GM21619 (cell line): ENCODE data around the gene KIF17.
"Not testable (repeated sequence)": the region's sequence is repeated elsewhere in the genome, so short reads cannot be mapped to it uniquely, and the experiment has no call there.

Source experiments
- ATAC-seq: cut with Tn5 transposase; IDR thresholded peaks from one replicate; pipeline ENCODE4 v1.9.1; 2021; ENCODE audit not compliant: unreplicated experiment

Gene KIF17

DNA sequence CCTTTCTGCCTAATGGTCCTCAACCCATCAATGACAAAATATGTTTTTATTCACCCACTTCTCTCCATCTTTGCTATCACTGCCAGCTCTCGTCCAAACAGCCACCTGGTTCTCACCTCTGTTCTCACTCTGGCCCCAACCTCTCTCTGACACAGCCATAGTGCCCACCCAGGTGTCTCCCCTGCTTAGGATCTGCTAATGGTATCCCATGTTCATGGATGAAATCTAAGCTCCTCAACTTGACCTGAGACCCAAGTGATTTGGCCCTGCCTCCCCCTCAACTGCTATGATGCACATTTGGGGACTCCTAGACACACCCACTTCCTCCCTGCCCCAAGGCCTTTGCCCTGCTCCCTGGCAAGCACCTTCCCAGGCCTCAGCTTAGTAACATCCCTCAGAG lies 25.9 kb downstream of the KIF17 start:
- ATAC-seq: no peak

DNA sequence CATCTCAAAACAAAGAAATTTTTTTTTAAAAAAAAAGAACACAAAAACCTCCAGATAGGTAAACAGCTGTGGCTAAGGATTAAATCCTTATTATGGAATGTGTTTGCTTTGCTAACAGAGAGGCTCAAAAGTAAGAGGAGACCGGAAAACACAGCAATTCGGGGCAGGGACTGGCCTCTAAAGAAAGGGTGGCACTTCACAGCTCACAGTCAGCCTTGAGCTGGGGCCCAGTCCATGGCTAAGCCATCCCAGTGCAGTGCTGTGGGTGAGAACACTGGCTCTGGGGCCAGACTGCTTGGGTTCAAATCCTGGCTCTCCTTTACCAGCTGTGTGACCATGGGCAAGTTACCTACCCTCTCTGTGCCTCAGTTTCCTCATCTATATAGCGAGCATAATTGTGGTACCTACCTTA lies 28.2 kb downstream of the KIF17 start:
- ATAC-seq: no peak

DNA sequence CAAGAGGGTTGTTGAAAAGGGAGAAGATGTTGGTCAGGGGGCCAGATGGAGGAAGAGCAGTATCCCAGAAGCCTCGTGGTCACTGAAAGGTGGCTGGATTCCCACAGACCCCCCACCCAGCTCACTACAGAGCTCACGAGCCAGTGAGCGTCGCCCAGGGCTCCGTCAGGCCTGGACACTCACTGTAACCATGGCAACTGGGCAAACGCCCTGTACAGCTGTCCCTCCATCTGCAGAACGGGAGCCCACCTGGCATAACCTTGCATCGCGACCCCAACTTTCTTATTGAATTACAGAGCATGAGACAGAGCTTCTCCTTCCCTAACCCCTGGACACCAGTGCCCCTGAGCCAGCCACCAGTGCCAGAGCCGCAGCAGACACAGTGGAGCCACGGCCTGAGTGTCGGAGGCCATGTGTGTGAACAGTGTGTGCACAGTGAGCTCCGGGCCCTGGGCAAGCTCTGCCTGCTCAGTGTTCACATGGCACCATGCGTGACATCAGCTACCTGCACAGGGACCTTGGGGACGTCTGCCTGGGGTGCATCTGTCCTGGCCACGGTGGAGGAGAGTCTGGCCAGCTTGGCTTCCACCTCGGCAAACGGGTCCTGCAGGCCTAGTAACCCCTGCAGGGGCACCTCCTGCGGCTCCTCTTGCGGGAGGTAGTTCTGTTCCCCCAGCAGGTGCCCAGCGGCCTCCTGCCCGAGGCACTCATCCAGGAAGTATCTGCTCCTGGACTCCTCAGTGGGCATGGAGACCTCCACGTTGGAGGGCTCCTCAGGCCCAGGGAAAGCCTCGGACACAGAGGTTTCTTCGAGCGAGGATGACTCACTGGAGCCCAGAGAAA lies 30.7 kb downstream of the KIF17 start:
- ATAC-seq: no peak

DNA sequence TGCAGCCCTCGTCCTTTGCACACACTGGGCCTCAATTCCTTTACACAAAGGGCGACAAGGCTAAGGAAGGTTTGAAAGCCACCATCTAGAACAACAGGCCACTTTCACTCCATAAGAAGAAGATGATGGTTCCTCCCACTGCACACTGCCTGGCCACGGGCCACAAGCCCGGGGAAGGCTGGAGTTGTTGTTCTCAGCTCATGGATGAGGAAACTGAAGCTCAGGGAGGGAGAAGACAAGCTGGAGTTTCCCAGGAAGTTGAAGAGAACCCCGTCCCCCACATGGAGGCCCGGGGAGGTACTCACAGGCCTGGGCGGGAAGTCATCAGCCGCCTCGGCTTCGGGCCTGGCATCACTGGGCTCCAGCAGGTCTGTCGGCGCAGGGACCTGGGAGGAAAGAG lies 32.1 kb downstream of the KIF17 start:
- ATAC-seq: no peak

DNA sequence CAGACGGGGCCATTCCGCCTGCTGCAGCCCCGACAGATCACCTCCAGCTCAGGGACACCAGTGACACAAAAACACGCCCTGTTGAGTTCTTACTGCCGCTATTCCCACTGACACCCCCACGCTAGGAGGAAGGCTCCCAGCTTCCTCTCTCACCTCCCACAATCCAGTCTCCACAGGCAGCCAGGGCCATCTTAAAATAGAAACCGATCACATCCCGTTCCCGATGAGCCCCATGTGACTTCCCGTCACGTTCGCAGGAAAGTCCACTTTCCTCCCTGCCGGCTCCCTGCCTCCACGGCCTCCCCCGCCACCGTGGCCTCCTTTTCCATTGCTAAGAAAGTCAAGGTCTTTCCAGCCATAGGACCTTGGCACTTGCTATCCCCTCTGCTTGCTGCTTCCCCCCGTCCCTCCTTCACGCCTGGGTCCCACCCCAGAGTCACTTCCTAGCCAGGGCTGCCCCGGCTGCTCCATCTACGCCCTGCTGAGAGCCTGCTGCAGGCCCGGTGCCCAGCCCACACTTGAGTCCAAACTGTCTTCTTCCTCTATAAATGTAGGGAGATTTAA lies 32.6 kb downstream of the KIF17 start:
- ATAC-seq: no peak

DNA sequence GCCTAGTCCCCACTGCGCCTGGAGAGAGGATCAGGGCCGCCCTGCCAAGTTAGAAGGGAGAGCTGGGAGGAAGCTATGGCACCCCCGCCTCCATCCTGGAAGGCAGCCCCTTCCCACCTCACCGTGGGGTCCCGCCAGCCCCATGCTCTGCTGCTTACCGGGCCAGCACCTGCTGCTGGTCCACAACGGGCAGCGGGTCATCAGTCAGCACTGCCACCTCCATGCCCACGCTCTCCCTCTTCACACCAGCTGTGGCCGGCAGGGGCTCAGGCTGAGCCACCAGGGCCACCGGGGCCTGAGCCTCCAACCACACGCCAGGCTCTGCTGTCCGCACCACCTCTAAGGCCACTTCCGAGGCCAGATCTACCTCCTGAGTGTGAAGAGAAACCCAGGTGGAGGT lies 33.2 kb downstream of the KIF17 start:
- ATAC-seq: no peak

DNA sequence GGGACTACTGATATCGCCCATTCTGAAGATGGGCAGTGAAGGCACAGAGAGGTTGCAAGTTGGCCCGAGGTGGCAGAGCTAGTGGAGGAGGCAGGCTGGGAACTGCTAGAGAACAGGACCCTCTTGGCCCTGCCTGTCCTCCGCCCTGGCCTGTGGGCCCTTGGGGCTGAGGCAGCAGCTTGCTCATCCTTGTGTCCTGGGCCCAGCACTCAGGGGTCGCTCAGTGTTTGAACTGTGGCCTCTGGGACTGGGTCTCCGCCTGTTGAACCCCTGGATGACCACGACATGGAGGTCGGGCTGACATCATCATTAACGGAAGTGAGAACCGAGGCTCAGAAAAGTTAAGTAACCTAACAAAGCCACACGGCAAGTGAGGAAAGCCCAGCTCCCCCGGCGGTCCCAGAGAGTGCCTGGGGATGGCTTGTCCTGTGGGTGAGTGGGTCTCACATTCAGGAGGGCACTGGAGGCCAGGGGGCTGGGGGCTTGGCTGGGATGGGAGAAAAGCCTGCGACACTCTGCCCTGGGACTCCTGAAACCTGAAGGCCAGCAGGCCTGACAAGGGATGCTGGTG lies 33.7 kb downstream of the KIF17 start:
- no peak for ATAC-seq

DNA sequence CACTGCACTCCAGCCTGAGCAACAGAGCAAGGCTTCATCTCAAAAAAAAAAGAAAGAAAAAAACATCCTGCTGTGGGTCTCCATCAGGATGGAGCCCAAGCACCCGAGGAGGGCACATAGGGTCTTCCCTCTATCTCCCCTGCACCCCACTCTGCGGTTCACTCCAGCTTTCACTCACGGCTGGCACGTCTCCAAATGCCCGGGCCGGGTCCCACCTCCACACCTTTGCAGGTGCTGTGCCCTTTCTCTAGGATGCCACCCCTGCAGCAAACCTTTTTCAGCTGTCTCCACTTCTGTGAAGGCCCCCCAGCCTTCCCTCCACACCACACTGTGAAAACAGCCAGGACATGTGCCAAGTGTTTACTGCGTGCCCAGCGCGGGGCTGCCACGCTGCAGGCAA lies 34.2 kb downstream of the KIF17 start:
- ATAC-seq: no peak

DNA sequence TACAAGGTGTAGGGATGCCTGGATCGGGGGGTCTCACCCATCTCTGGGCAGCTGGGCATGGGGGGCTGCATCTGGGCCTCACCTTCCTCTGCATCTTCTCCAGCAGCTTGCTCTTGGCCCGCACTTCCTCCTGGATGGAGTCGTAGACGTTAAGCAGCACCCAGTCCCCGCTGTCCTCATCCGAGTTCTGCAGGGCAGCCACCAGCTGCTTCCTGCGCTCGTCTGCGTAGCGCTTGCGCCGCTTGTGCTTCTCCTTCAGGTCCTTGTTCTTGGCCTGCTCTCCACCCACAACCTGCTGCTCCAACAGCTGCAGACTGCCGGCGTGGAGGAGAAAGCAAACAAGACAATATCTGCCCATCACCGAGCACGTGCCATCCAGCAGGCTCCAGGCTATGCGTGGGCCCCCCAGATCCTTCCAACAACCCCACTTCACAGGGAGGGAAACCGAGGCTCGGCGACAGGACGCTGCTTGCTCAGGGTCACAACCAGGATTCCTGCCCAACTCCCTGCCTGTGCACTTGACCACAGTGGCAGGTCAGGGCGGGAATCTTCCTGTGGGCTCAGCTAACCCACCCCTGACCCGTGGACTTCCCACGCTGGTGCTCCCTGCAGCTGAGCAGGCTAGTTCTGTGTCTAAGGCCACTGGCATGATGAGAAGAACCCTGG lies 35.1 kb downstream of the KIF17 start:
- no peak for ATAC-seq

DNA sequence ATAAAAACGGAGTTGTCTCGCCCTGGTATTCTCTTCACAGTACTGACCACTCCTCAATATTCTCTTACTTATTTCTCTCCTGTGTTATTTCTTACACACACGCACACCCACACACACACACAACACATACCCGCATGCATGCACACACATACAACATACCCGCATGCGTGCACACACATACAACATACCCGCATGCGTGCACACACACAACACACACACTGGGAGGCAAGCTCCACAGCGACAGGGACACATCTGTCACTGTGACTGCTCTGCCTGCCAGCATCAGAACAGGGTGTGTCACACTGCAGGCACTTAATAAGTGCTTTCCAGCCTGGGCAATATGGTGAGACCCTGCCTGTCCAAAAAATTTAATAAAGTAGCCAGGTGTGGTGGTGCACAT lies 35.8 kb downstream of the KIF17 start:
- ATAC-seq: no peak

DNA sequence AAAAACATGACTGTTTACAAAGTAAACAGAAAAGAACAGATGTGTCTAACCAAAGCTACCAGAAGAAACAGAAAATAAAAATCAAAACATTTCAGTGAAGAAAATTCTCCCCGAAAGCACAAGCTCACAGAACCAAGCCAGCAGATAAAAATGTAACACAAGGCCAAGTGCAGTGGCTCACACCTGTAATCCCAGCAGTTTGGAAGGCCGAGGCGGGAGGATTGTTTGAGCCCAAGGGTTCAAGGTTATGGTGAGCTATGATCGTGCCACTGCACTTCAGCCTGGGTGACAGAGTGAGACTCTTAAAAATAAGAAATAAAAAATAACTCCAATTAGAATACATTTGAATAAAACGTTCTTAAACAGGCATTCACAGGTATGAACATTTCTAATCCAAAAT lies 37.5 kb downstream of the KIF17 start:
- ATAC-seq: no peak

DNA sequence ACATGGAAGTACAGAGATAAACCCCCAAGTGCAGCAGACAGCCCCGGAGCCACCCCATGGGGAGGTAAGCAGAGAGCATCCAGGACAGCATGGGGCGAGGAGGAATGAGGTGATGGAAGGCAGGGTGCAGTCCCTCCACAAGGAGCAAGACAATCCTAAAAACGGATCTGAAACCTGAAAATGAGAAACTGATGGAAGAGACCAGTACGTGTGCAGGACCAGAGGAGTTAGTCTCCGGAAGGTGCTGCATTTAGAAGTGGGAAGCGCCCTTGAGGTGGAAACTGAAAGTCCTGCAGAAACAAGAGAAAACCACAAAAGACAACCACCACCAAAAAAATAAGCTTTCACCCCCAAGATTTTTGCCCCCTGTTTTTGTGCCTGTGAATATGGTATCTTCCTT lies 39.2 kb downstream of the KIF17 start:
- no peak for ATAC-seq

DNA sequence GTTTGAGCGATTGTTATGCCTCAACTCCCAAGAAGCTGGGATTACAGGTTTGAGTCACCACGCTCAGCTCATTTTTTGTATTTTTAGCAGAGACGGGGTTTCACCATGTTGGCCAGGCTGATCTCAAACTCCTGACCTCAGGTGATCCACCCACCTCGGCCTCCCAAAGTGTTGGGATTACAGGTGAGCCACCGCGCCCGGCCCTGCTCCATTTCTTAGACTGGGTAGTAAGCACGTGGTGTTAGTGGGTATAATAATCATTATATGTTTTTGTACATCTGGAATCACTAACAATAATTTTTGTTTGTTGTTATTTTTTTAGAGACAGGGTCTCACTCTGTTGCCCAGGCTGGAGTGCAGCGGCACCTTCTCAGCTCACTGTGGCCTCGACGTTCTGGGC lies 44.2 kb downstream of the KIF17 start:
- not testable (repeated sequence) for ATAC-seq

DNA sequence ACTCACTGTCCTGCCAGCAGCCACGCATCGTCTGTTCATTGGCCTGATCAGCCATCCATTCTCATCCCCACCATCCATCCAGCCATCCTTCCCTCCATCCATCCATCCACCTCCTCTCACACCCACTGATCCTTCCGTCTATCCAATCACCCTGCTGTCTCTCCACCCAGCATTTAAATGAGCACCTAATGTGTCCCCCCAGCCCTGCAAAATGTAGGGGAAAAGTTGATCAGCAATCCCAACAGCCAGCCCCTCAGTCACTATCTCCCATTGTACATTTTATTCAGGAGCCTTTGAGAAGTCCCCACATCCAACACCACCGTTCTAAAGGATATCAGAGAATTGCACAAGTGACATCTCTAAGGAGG lies 45.6 kb downstream of the KIF17 start:
- no peak for ATAC-seq

DNA sequence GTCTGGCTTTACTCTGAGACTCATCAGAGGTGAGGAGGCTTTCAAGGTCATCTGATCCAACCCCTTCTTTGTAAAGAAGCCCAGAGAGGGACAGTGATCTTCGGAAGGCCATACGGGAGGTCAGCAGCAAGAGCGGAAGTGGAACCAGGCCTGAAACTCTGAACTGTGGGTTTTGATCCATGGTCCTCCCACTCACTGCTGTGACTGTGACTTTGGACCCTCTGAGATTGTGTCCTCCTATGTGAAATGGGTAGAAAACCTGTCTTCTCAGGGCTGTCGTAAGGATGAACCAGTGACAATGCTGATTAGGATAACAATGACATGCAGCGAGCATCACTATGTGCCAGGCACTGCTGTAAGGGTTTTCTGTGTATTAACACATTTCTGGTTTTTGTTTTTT lies 46.9 kb downstream of the KIF17 start:
- no peak for ATAC-seq

DNA sequence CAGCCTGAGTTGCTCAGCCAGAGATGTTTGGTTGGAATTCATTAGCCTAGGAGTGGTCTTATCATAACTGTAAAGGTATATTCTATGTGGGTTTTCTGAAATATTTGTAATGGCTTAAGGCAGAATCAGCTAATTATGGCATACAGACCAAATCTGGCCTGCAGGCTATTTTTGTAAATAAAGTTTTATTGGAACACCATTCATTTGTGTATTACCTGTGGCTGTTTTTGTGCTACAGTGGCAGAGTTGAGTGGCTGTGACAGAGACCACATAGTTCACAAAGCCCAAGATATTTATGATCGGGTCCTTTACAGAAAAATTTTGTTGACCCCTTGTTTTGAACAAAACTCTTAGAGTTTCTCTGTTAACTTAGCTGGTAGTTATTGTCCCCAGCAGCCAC lies 49.2 kb downstream of the KIF17 start:
- ATAC-seq: no peak

DNA sequence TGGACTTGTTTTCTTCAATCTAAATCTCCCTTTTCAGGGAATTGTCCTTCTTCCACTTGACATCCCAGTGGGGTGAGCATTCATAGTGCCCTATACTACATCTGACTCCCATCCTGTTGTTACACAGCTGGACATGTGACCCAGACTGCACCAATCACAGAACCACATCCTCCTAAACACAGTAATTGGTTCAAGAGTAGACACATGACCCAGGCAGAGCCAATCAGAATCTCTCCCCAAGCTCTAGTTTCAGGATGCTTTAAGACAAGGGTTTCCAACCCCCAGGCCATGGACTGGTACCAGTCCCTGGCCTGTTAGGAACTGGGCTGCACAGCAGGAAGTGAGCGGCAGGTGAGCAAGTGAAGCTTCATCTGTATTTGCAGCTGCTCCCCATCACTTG lies 51.0 kb downstream of the KIF17 start:
- ATAC-seq: no peak

DNA sequence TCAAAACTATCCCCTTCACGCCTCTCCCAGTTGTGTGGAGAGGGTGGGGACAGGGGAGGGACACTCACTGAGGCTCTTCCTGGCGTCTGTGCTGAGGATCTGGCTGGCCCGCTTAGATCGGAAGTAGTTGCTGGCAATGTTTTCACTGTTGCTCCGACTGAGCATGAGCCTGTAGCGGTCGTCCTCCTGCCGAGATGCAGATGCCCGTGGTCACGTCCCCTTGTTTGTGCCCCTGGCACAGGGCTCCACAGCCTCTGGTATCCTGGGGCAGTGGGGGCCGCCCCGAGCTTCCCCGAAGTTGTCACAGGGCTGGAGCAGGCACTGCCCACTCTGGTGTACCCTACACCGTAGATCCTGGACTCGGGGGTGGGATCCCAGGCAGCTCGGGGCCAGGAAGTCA lies 51.7 kb downstream of the KIF17 start:
- no peak for ATAC-seq

DNA sequence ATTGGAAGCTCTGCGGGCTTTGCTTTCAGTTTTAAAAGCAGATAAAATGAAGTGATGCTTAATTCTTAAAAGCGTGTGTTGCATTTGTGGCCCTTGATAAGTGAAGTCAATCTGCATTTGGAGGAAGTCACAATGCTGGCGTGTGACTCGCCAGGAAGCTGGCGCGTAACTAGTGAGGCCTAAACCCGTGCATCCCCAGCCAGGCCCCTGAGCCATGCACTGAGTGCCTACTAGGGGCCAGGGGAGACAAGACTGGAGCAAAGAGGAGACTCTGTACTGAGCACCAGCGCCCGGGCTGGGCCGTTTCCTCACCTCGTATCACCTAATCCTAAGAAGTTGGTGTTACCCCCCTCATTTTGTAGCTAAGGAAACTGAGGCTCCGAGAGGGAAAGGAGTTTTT lies 52.1 kb downstream of the KIF17 start:
- no peak for ATAC-seq

DNA sequence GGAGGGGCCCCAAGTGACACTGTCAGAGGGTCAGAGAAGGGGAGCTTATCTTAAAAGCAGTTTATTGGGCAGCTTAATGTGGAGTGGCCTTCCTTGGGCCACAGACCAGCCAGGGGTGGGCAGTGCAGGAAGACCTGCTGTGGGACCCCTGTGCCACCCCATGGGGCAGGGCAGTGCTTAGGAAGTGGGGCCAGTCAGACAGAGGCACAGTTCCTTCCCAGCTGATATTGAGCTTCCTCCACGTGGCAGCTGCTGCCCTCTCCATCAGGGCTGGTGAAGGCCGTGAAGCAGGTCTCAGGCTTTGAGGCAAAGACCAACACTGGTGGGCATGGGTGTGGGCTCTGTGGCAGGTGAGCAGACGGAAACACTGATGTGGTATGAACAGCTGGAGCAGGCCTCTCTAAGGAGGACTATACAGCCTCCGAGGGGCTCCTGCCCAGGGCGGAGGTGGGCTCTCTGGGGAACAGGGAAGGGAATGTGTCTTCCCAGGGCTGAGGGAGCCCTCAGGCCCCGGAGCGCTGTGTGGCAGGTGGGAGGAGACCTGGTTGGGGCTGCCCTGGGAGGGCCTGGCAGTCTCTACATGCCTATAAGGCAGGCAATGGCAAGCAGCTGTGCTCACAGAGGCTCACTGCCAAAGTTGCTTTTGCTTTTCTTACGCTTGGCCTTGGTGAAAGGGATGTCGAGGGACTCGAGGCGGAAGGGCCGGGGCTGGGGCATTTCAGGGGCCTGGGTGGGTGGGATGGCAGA lies 53.7 kb downstream of the KIF17 start:
- no peak for ATAC-seq

DNA sequence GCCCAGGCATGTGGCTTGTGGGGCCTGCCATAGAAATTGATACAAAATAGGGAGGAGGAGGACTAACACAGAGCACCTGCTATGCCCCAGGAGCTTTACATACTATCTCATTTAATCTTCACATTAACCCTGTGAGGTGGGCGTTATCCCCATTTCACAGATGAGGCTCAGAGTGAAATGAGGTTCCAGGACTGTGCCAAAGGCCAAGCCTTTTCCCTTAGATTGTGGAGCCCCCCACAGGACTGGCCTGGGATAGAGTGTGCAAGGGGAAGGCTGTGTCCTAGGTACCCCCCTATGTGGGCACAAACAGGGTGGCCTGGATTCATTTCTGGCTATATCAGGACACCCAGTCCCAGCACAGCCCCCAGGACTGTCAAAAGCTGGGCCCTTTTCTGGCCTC lies 54.4 kb downstream of the KIF17 start:
- no peak for ATAC-seq

DNA sequence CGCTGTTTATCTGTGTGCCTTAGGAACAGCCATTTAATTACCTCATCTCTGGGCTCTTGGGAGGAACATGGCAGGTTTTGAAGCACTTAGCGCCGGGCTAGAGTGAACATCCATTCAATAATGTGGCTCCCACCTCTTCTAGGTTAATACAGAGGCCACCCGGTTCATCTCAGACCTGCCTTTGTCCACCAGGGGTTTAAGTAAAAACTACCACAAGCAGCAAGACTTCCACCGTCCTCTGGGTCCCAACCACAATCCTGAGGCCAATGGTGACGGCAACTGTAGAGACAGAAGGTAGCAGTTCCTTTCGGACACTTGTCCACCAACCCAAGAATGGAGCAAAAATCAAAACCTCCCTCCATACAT lies 55.7 kb downstream of the KIF17 start:
- ATAC-seq: no peak
